IPS-15b (cell line): Measurements from ENCODE around the gene KCTD3.

ENCODE experiments used
- H3K27me3 ChIP-seq: one replicate; pipeline ENCODE4 v1.6.1; 2013; ENCODE audit warnings: low read length; ENCODE audit not compliant: control insufficient read depth, insufficient read depth
- H3K36me3 ChIP-seq: one replicate; pipeline ENCODE4 v1.6.1; 2013; ENCODE audit warnings: low read length; ENCODE audit not compliant: control insufficient read depth, insufficient read depth
- H3K4me1 ChIP-seq: one replicate; pipeline ENCODE4 v1.6.1; 2013; ENCODE audit warnings: mild to moderate bottlenecking, low read length; ENCODE audit not compliant: control insufficient read depth, insufficient read depth
- H3K4me3 ChIP-seq: one replicate; pipeline ENCODE4 v1.5.1; 2013; ENCODE audit warnings: low read depth, low read length
- H3K9ac ChIP-seq: one replicate; pipeline ENCODE4 v1.6.1; 2013; ENCODE audit warnings: low read depth, mild to moderate bottlenecking, low read length
- H3K9me3 ChIP-seq: one replicate; pipeline ENCODE4 v1.6.1; 2013; ENCODE audit warnings: mild to moderate bottlenecking, low read length; ENCODE audit not compliant: control insufficient read depth, insufficient read depth

The KCTD3 gene

DNA sequence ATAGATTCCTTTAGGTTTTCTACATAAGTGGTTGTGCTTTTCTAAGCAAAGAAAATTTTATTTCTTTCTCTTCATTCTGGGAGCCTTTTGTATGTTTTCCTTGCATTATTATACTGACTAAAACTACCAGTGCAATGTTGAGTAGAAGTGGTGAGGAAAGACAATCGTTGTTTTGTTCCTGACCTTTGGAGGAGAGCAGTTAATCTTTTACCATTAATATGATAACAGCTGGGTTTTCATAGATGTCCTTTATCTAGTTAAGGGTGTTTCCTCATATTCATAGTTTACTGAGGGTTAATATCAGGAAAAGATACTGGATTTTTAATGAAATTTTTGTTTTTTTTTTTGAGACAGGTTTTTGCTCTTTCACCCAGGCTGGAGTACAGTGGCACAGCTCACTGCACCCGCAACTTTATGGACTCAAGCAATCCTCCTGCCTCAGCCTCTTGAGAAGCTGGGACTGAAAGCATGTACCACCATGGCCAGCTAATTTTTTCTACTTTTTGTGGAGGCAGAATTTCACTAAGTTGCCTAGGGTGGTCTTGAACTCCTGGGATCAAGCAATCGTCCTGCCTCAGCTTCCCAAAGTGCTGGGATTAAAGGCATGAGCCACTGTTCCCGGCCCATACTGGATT is 9.0 kb upstream of the KCTD3 start:
- Histone ChIP-seq H3K27me3 (no peaks in the 10 kb centered on the region), H3K36me3 (no peaks in the 10 kb centered on the region), H3K9ac (no peak overlapping the region), H3K4me3 (no peak overlapping the region), H3K9me3 (no peaks in the 10 kb centered on the region), H3K4me1 (no peaks in the 10 kb centered on the region)

DNA sequence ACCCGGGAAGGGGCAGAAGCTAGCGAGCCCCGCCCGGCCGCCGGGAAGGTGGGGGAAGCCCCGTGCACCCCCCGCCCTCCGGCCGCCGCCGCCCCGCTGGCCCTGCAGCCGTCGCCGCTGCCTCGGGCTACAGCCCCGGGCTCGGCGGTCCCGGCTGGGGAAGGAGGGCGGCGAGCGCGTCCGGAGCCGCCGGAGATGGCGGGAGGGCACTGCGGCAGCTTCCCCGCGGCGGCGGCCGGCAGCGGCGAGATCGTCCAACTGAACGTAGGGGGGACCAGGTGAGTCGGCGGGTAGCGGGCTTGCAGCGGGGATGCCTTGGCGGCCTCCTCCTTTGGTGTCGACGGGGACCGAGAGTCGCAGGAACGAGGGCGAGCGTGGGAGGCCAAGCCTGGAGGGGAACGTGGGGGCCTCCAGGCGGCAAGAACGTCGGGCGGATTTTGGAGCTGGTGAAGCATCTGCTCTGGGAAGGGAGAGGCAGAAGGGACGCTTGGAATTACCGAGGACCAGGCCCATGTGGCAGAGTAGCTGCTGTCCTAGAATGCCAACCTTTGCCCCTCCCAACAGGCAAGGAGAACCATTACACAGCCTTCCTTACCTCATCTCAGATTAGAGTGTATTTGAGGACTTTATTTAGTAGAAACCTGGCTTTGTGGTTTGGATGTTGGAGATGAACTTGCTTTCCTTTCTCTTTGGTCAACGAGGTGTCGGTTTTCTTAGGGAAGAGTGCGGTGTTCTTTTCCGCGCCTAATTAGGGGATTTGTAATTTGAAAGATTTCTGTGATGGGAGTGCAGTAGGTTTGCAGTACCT is 591 bp downstream of the KCTD3 start:
- Histone ChIP-seq H3K9me3 (no peaks in the 10 kb centered on the region), H3K9ac (peak overlapping the region; percentile 77), H3K4me3 (peak overlapping the region; percentile 75), H3K4me1 (no peaks in the 10 kb centered on the region), H3K27me3 (no peaks in the 10 kb centered on the region), H3K36me3 (no peaks in the 10 kb centered on the region)

DNA sequence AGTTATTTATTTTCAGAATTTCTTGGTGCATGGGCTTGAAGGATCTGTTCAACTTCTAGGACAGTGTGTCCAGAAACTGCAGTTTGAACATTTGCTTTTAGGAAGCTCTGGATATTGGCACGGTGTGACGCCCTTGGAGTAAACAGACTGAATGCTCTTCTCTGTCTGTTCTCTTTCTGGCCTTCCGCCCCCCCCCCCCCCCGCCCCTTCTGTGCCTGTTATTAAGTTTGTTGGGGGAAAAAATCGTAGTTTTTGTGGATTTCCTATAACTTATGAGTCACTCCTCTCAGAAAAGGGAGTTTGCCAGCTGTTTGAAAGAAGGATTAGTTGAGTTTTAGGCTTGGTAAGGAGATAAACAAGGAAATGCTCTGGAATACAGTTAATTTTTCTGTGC is 1.2 kb downstream of the KCTD3 start:
- H3K27me3 ChIP-seq, result no peaks in the 10 kb centered on the region
- no peaks in the 10 kb centered on the region for H3K36me3 ChIP-seq
- H3K9ac ChIP-seq, result no peak overlapping the region
- H3K4me1 ChIP-seq, result no peaks in the 10 kb centered on the region
- peak overlapping the region; percentile 75 for H3K4me3 ChIP-seq
- H3K9me3 ChIP-seq, result no peaks in the 10 kb centered on the region

GRCh38 chr1:215569986-215570824 is 3.1 kb downstream of the KCTD3 start:
- Histone ChIP-seq H3K27me3 (no peaks in the 10 kb centered on the region), H3K9me3 (no peaks in the 10 kb centered on the region), H3K4me3 (no peak overlapping the region), H3K36me3 (no peaks in the 10 kb centered on the region), H3K4me1 (no peaks in the 10 kb centered on the region), H3K9ac (no peak overlapping the region)

DNA sequence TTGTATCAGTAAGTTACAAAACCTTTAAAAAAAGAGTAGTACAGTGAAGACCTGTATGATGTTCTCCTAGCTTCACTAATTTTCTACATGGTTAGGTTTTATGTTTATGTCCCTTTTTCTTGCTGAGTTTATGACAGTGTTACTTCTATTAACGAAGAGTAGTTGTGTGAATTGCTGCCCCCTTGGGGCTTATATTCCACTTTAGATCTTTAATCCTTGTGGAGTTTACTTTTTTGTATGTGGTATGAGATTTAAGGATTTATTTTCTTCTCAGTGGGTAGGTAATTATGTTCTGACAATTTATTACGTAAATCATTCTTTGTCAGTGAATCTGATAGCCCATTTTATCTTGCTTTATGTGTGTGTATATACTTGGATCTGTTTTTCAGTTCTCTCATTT is 14.8 kb downstream of the KCTD3 start:
- Histone ChIP-seq H3K36me3 (no peaks in the 10 kb centered on the region), H3K27me3 (no peaks in the 10 kb centered on the region), H3K9me3 (no peaks in the 10 kb centered on the region), H3K4me1 (no peaks in the 10 kb centered on the region), H3K9ac (no peak overlapping the region), H3K4me3 (no peak overlapping the region)

DNA sequence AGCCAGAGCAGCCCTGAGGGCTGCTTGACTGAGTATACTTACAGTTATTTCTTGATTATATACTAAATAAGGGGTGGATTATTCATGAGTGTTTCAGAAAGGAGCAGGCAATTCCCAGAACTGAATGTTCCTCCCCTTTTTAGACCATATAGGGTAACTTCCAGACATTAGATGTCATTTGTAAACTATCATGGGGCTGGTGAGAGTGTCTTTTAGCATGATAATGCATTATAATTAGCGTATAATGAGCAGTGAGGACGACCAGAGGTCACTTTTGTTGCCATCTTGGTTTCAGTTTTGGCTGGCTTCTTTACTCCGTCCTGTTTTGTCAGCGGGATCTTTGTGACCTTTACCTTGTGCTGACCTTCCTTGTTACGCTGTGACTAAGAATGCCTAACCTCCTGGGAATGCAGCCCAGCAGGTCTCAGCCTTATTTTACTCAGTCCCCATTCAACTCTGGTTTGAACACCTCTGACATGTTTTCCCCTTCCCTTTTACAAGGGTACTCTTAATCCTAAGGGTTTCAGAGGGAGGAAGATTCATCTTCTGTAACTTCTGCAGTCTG is 16.2 kb downstream of the KCTD3 start:
- Histone ChIP-seq H3K9ac (no peak overlapping the region), H3K9me3 (no peaks in the 10 kb centered on the region), H3K4me3 (no peak overlapping the region), H3K4me1 (no peaks in the 10 kb centered on the region), H3K36me3 (no peaks in the 10 kb centered on the region), H3K27me3 (no peaks in the 10 kb centered on the region)

- no peaks in the 10 kb centered on the region for H3K36me3 ChIP-seq
- no peak overlapping the region for H3K4me3 ChIP-seq
- no peaks in the 10 kb centered on the region for H3K27me3 ChIP-seq
- no peak overlapping the region for H3K9ac ChIP-seq
- H3K4me1 ChIP-seq, result no peaks in the 10 kb centered on the region
- no peaks in the 10 kb centered on the region for H3K9me3 ChIP-seq
Observed at GRCh38 chr1:215584389-215584788, 17.3 kb downstream of the KCTD3 start.

DNA sequence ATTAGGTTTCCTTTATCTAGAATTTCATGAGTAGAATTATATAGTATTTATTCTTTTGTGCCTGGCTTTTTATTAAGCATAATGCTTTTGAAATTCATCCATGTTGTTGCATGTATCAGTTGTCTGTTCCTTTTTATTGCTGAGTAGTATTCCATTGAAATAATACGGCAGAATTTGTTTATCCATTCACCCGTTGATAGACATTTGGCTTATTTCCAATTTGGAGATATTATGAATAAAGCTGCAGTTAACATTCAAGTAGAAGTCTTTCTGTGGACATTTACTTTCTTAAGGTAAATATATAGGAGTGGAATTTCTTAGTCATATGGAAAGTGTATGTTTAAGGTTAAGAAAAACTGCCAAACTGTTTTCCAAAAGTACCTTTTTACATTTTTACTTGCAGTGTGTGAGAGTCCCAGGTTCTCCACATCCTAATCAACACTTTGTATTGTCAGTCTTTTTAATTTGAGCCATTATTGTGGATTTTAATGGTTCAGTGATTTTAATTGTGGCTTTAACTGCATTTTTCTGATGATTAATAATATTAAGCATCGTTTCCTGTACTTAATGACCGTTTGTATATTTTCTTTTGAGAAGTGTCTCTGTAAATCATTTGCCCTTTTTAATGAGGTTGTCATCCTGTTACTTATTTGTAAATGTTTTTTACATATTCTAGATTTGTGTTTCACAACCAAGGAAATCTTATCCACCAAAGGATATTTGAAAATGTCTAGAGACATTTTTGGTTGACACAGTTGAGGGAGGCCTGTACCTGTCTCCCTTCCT is 22.7 kb downstream of the KCTD3 start:
- H3K27me3 ChIP-seq, result no peaks in the 10 kb centered on the region
- H3K36me3 ChIP-seq, result no peaks in the 10 kb centered on the region
- no peak overlapping the region for H3K9ac ChIP-seq
- H3K4me3 ChIP-seq, result no peak overlapping the region
- H3K4me1 ChIP-seq, result no peaks in the 10 kb centered on the region
- H3K9me3 ChIP-seq, result no peaks in the 10 kb centered on the region

GRCh38 chr1:215590779-215591491 is 23.8 kb downstream of the KCTD3 start:
- Histone ChIP-seq H3K36me3 (no peaks in the 10 kb centered on the region), H3K4me1 (no peaks in the 10 kb centered on the region), H3K4me3 (no peak overlapping the region), H3K9me3 (no peaks in the 10 kb centered on the region), H3K27me3 (no peaks in the 10 kb centered on the region), H3K9ac (no peak overlapping the region)

DNA sequence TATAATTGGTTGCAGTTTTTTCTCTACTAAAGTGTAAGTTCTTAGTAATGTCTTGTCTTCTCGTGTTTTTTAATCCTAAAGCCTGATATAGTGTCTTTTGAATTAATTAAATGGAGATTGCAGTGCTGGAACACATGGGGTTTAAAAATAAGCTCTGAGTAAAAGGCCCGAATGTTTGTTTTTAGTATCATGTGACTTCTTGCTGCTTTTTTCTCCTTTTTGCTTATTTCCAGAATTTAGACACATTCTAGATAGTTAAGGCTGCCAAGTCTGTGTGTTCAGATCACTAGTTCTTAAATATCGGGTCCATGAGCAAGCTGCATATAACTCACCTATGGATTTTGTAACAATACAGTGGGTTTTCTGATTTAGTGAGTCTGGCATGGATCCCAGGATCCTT is 27.5 kb downstream of the KCTD3 start:
- H3K36me3 ChIP-seq, result no peaks in the 10 kb centered on the region

More for the DNA sequence above, 27.5 kb downstream of the KCTD3 start:
- H3K4me3 ChIP-seq, result no peak overlapping the region
- H3K9me3 ChIP-seq, result no peaks in the 10 kb centered on the region
- no peak overlapping the region for H3K9ac ChIP-seq
- H3K27me3 ChIP-seq, result no peaks in the 10 kb centered on the region
- peaks cover 6% of the 10 kb centered on the region for H3K4me1 ChIP-seq
